Measurements from ENCODE around the gene CYP3A5. TPM values are rescaled to one million over a fixed set of nuclear protein-coding genes. Genes with fewer than 3 reads are reported as not detected.

Gene CYP3A5
- total and polyA plus RNA-seq, 9 of the 15 experiments (the other 6 are each of a cell fraction or from before 2014, with no cell fraction given): 0.73 to 2.8 (median 1.5) TPM

DNA sequence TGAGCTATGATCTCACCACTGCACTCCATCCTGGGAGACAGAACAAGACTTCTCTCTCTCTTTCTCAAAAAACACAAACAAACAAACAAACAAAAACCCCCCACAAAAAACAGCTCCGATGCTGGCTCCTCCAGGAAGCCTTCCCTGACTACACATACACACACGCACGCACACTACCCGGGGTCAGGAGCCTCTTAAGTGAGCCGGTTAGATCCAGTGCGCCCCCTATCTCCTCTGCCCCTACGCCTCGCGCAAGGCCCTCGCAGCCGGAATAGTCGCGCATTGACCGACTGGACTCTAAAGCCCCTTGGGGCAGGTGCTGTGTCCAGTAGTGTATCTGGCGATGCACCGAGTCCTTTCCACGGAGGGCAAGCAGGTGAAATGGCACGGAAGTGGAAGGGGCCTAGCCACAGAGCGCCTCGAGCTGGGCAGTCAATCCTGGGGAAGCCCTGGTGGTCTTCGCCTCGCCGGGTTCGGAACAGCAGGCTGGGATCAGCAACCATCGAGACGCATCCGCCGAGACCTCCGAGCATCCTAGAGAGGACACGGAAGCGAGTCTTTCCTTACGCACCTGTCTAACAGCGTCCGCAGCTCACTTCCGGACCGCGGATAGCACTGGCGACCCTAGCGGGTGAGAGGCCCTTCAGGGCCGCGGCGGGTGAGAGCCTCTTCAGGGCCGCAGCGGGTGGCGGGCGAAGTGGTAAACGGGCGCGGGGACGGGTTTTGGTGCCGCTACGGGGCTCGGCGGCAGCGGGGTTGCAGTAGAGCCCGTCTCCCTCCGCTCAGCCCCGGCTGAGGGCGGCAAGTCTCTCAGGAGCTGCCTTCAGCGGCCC, 63.2 kb downstream of the CYP3A5 start, which contains the start of gene ZSCAN25 (continued):
- TF ChIP-seq KDM2B (CRISPR knock-in tag; IDR thresholded peaks at IDR 0.05): no peak
- TF ChIP-seq, protein P1, sequence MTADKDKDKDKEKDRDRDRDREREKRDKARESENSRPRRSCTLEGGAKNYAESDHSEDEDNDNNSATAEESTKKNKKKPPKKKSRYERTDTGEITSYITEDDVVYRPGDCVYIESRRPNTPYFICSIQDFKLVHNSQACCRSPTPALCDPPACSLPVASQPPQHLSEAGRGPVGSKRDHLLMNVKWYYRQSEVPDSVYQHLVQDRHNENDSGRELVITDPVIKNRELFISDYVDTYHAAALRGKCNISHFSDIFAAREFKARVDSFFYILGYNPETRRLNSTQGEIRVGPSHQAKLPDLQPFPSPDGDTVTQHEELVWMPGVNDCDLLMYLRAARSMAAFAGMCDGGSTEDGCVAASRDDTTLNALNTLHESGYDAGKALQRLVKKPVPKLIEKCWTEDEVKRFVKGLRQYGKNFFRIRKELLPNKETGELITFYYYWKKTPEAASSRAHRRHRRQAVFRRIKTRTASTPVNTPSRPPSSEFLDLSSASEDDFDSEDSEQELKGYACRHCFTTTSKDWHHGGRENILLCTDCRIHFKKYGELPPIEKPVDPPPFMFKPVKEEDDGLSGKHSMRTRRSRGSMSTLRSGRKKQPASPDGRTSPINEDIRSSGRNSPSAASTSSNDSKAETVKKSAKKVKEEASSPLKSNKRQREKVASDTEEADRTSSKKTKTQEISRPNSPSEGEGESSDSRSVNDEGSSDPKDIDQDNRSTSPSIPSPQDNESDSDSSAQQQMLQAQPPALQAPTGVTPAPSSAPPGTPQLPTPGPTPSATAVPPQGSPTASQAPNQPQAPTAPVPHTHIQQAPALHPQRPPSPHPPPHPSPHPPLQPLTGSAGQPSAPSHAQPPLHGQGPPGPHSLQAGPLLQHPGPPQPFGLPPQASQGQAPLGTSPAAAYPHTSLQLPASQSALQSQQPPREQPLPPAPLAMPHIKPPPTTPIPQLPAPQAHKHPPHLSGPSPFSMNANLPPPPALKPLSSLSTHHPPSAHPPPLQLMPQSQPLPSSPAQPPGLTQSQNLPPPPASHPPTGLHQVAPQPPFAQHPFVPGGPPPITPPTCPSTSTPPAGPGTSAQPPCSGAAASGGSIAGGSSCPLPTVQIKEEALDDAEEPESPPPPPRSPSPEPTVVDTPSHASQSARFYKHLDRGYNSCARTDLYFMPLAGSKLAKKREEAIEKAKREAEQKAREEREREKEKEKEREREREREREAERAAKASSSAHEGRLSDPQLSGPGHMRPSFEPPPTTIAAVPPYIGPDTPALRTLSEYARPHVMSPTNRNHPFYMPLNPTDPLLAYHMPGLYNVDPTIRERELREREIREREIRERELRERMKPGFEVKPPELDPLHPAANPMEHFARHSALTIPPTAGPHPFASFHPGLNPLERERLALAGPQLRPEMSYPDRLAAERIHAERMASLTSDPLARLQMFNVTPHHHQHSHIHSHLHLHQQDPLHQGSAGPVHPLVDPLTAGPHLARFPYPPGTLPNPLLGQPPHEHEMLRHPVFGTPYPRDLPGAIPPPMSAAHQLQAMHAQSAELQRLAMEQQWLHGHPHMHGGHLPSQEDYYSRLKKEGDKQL (CRISPR knock-in tag; IDR thresholded peaks at IDR 0.05; ENCODE audit: borderline replicate concordance): no peak; the same call in 1 of the 2 replicates
- TF ChIP-seq MAFF (IDR thresholded peaks at IDR 0.05; ENCODE audit: low read length): no peak
- 0 out of 2 replicates have a peak, but pooled peaks have one; percentile 54 for TF ChIP-seq ZNF76 (CRISPR knock-in tag; IDR thresholded peaks at IDR 0.05; ENCODE audit: borderline replicate concordance)
- TF ChIP-seq ZNF785 (CRISPR knock-in tag; IDR thresholded peaks at IDR 0.05): no peak
- peak; percentile 97 for TF ChIP-seq RBBP5 (IDR thresholded peaks at IDR 0.05; ENCODE audit: borderline replicate concordance, insufficient read depth, low read length, poor library complexity, severe bottlenecking)
- TF ChIP-seq RFX5 (IDR thresholded peaks at IDR 0.05; ENCODE audit: low read depth, low read length): no peak
- TF ChIP-seq NFE2 (IDR thresholded peaks at IDR 0.05; ENCODE audit: low read depth): peak; percentile 26; the same call in 1 of the 2 replicates
- TF ChIP-seq, protein P2, sequence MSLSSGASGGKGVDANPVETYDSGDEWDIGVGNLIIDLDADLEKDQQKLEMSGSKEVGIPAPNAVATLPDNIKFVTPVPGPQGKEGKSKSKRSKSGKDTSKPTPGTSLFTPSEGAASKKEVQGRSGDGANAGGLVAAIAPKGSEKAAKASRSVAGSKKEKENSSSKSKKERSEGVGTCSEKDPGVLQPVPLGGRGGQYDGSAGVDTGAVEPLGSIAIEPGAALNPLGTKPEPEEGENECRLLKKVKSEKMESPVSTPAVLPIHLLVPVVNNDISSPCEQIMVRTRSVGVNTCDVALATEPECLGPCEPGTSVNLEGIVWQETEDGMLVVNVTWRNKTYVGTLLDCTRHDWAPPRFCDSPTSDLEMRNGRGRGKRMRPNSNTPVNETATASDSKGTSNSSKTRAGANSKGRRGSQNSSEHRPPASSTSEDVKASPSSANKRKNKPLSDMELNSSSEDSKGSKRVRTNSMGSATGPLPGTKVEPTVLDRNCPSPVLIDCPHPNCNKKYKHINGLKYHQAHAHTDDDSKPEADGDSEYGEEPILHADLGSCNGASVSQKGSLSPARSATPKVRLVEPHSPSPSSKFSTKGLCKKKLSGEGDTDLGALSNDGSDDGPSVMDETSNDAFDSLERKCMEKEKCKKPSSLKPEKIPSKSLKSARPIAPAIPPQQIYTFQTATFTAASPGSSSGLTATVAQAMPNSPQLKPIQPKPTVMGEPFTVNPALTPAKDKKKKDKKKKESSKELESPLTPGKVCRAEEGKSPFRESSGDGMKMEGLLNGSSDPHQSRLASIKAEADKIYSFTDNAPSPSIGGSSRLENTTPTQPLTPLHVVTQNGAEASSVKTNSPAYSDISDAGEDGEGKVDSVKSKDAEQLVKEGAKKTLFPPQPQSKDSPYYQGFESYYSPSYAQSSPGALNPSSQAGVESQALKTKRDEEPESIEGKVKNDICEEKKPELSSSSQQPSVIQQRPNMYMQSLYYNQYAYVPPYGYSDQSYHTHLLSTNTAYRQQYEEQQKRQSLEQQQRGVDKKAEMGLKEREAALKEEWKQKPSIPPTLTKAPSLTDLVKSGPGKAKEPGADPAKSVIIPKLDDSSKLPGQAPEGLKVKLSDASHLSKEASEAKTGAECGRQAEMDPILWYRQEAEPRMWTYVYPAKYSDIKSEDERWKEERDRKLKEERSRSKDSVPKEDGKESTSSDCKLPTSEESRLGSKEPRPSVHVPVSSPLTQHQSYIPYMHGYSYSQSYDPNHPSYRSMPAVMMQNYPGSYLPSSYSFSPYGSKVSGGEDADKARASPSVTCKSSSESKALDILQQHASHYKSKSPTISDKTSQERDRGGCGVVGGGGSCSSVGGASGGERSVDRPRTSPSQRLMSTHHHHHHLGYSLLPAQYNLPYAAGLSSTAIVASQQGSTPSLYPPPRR (CRISPR knock-in tag; IDR thresholded peaks at IDR 0.05; ENCODE audit: borderline replicate concordance): peak; percentile 86; the same call in 1 of the 2 replicates
- peak; percentile 97 for TF ChIP-seq TAF9B (IDR thresholded peaks at IDR 0.05; ENCODE audit: partially characterized antibody)
- TF ChIP-seq HDAC8 (tag; IDR thresholded peaks at IDR 0.05): no peak
- TF ChIP-seq PURB (CRISPR knock-in tag; IDR thresholded peaks at IDR 0.05; ENCODE audit: low read depth): no peak
- no peak for TF ChIP-seq RBM17 (IDR thresholded peaks at IDR 0.05; ENCODE audit: borderline replicate concordance, low read depth, low read length)
- TF ChIP-seq FOXM1 (IDR thresholded peaks at IDR 0.05; ENCODE audit: low read depth): peak; percentile 71
- TF ChIP-seq FOXM1 (CRISPR knock-in tag; IDR thresholded peaks at IDR 0.05; ENCODE audit: low read depth): peak; percentile 68; the same call in 1 of the 2 replicates
- TF ChIP-seq ESRRB (CRISPR knock-in tag; IDR thresholded peaks at IDR 0.05; ENCODE audit: borderline replicate concordance): no peak
- peak; percentile 99 for TF ChIP-seq KAT7 (CRISPR knock-in tag; IDR thresholded peaks at IDR 0.05; ENCODE audit: borderline replicate concordance)

All from K562 (cell line).